ENCODE results near the gene VASH2.

VASH2 gene

DNA sequence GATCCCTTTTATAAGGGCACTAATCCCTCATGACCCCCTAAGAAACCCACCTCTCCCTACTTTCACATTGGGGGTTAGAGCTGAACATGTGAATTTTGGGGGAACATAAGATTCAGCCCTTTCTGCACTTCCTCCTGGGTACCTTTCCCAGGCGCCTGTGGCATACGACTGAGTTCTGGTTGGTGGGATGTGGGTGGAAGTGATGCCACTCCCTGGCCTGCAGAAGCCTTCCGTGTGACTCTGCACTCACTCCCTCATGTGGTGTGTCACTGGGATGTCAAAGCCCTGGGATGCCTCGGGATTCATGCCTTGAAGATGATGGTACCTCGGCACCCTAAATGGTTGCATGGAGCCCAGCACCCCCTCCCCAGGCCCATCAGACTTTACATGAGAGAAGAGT, 28.3 kb upstream of the VASH2 start:
- TF ChIP-seq RAD21 (IDR thresholded peaks at IDR 0.05; ENCODE audit: low read depth): no peak
- TF ChIP-seq CEBPB (IDR thresholded peaks at IDR 0.05): no peak
- TF ChIP-seq, protein P1, sequence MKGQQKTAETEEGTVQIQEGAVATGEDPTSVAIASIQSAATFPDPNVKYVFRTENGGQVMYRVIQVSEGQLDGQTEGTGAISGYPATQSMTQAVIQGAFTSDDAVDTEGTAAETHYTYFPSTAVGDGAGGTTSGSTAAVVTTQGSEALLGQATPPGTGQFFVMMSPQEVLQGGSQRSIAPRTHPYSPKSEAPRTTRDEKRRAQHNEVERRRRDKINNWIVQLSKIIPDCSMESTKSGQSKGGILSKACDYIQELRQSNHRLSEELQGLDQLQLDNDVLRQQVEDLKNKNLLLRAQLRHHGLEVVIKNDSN (IDR thresholded peaks at IDR 0.05): no peak
- no peak for TF ChIP-seq TAF1 (IDR thresholded peaks at IDR 0.05; ENCODE audit: low read depth)
- no peak for TF ChIP-seq EGR1 (IDR thresholded peaks at IDR 0.05)
- TF ChIP-seq EP300 (IDR thresholded peaks at IDR 0.05; ENCODE audit: borderline replicate concordance): no peak
- TF ChIP-seq FOXM1 (IDR thresholded peaks at IDR 0.05; ENCODE audit: borderline replicate concordance, low read depth): no peak
- TF ChIP-seq ZBTB7A (IDR thresholded peaks at IDR 0.05; ENCODE audit: low read depth): no peak
- no peak for TF ChIP-seq CREB1 (IDR thresholded peaks at IDR 0.05; ENCODE audit: low read depth)
- TF ChIP-seq YY1 (IDR thresholded peaks at IDR 0.05; ENCODE audit: low read depth): no peak
- TF ChIP-seq TCF12 (IDR thresholded peaks at IDR 0.05; ENCODE audit: low read depth): no peak
- TF ChIP-seq, protein P2, sequence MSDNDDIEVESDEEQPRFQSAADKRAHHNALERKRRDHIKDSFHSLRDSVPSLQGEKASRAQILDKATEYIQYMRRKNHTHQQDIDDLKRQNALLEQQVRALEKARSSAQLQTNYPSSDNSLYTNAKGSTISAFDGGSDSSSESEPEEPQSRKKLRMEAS (IDR thresholded peaks at IDR 0.05): no peak

DNA sequence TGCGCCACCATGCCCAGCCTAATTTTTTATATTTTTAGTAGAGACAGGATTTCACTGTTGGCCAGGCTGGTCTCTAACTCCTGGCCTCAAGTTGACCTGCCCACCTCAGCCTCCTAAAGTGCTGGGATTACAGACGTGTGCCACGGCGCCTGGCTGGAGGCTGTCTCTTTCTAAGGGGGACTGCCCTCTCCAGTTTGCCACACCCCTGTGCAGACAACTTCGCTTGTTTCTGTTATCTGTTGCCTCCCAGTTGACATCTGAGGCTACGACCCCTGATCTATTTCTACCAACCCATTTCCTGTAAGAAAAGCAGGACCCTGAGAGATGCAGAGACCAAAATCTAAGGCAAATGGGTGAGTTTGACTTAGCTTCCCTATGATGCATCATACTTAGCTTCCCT, 24.0 kb upstream of the VASH2 start:
- TF ChIP-seq YY1 (IDR thresholded peaks at IDR 0.05; ENCODE audit: low read depth): no peak
- TF ChIP-seq, protein P2 (IDR thresholded peaks at IDR 0.05): no peak
- TF ChIP-seq, protein P3, sequence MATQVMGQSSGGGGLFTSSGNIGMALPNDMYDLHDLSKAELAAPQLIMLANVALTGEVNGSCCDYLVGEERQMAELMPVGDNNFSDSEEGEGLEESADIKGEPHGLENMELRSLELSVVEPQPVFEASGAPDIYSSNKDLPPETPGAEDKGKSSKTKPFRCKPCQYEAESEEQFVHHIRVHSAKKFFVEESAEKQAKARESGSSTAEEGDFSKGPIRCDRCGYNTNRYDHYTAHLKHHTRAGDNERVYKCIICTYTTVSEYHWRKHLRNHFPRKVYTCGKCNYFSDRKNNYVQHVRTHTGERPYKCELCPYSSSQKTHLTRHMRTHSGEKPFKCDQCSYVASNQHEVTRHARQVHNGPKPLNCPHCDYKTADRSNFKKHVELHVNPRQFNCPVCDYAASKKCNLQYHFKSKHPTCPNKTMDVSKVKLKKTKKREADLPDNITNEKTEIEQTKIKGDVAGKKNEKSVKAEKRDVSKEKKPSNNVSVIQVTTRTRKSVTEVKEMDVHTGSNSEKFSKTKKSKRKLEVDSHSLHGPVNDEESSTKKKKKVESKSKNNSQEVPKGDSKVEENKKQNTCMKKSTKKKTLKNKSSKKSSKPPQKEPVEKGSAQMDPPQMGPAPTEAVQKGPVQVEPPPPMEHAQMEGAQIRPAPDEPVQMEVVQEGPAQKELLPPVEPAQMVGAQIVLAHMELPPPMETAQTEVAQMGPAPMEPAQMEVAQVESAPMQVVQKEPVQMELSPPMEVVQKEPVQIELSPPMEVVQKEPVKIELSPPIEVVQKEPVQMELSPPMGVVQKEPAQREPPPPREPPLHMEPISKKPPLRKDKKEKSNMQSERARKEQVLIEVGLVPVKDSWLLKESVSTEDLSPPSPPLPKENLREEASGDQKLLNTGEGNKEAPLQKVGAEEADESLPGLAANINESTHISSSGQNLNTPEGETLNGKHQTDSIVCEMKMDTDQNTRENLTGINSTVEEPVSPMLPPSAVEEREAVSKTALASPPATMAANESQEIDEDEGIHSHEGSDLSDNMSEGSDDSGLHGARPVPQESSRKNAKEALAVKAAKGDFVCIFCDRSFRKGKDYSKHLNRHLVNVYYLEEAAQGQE (IDR thresholded peaks at IDR 0.05; ENCODE audit: low read depth): no peak
- no peak for TF ChIP-seq CREB1 (IDR thresholded peaks at IDR 0.05; ENCODE audit: low read depth)
- TF ChIP-seq FOXM1 (IDR thresholded peaks at IDR 0.05; ENCODE audit: borderline replicate concordance, low read depth): no peak
- no peak for TF ChIP-seq EGR1 (IDR thresholded peaks at IDR 0.05)
- TF ChIP-seq RAD21 (IDR thresholded peaks at IDR 0.05; ENCODE audit: low read depth): no peak
- no peak for TF ChIP-seq ZBTB7A (IDR thresholded peaks at IDR 0.05; ENCODE audit: low read depth)
- no peak for TF ChIP-seq TCF12 (IDR thresholded peaks at IDR 0.05; ENCODE audit: low read depth)
- TF ChIP-seq, protein P1 (IDR thresholded peaks at IDR 0.05): no peak
- TF ChIP-seq TAF1 (IDR thresholded peaks at IDR 0.05; ENCODE audit: low read depth): no peak
- no peak for TF ChIP-seq NFIC (IDR thresholded peaks at IDR 0.05)
- TF ChIP-seq TEAD4 (IDR thresholded peaks at IDR 0.05): no peak
- TF ChIP-seq EP300 (IDR thresholded peaks at IDR 0.05; ENCODE audit: borderline replicate concordance): no peak
- no peak for TF ChIP-seq CEBPB (IDR thresholded peaks at IDR 0.05)

DNA sequence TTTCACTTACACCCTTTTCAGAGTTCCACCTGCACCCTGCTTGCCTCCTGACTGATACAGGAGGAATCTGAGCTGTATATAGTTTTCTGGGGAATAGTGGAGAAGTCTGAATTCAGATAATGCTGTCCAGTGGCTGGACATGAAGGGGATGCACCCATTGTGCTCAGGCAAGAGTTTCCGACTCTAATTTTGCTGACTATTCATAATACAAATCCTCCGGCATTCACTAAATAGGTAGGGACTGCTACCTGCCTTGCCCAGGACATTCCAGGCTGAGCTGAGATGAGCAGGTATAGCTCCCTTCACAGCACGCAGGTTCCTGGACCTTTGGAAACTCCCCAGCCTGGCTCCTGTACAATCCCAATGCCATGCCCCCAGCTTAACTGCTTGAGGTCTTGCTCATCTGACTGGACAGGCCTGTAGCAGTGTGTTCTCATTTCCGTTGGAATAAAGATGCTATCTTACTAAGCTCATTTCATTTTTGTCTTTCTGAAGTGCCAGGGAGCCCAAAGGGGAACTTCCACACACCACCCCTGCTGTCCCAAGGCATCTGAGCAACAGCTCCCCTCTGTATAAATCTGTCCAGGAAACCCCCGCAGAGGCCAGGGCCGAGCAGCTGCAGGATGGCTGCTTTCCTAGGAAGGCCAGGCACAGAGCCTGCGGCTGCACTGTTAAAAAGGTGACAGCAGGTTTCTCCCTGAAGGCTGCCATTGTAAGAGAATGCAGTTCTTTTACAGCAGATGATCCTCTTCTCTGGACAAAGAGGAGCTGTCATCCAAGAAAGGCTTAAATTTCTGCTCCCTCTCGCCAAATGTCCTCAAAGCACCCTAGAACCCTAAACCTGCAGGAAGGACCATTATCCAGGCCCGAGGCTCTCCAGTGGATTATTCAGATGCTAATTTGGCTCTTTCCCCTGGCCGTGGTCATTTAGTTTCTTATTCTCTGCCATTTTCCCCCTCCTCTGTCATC, 21.7 kb upstream of the VASH2 start:
- TF ChIP-seq FOXM1 (IDR thresholded peaks at IDR 0.05; ENCODE audit: borderline replicate concordance, low read depth) (no peak), EGR1 (IDR thresholded peaks at IDR 0.05) (no peak), NFIC (IDR thresholded peaks at IDR 0.05) (no peak), TCF12 (IDR thresholded peaks at IDR 0.05; ENCODE audit: low read depth) (no peak)
- TF ChIP-seq, protein P3 (IDR thresholded peaks at IDR 0.05; ENCODE audit: low read depth): no peak
- TF ChIP-seq, protein P1 (IDR thresholded peaks at IDR 0.05): no peak

DNA sequence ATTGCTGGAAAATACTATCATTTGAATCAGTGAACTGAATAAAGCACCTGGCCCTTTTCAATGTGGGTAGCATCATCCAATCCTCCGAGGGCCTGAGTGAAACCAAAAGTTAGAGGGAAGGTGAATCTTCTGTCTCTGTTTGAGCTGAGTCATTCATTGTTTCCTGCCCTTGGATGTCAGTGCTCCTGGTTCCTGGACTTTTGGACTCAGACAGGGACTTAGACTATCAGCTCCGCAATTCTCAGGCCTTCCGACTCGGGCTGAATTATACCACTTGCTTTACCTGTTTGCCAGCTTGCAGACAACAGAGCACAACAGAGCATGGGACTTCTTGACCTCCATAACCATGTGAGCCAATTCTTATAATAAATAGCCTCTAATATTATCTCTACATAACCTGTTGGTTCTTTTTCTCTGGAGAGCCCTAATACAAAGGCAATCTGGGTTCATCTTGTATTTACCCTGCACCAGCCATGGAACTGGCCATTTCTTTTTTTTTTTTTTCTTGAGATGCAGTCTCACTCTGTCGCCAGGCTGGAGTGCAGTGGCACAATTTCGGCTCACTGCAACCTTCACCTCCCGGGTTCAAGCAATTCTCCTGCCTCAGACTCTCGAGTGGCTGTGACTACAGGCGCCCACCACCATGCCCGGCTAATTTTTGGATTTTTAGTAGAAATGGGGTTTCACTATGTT, 19.2 kb upstream of the VASH2 start:
- TF ChIP-seq FOXM1 (IDR thresholded peaks at IDR 0.05; ENCODE audit: borderline replicate concordance, low read depth) (no peak), CEBPB (IDR thresholded peaks at IDR 0.05) (no peak), RAD21 (IDR thresholded peaks at IDR 0.05; ENCODE audit: low read depth) (no peak), EGR1 (IDR thresholded peaks at IDR 0.05) (no peak), YY1 (IDR thresholded peaks at IDR 0.05; ENCODE audit: low read depth) (no peak), CREB1 (IDR thresholded peaks at IDR 0.05; ENCODE audit: low read depth) (no peak), EP300 (IDR thresholded peaks at IDR 0.05; ENCODE audit: borderline replicate concordance) (no peak), TAF1 (IDR thresholded peaks at IDR 0.05; ENCODE audit: low read depth) (no peak), ZBTB7A (IDR thresholded peaks at IDR 0.05; ENCODE audit: low read depth) (no peak)
- TF ChIP-seq, protein P1 (IDR thresholded peaks at IDR 0.05): no peak

Measured in Ishikawa (cell line).